GM12878 (cell line): ENCODE measurements around the gene NHSL1. TPM values are rescaled to one million over a fixed set of nuclear protein-coding genes. Genes with fewer than 3 reads are reported as not detected.

Experiments used
- ATAC-seq: fragments of 200-7000 bp; cut with Tn5 transposase; 3 replicates; pipeline ENCODE4 v1.9.1; 2020; ENCODE audit warnings: mild to moderate bottlenecking, moderate library complexity
- BruUV-seq: library from RNA; stranded (reverse); fragments of 400-500 nt; replicated peaks from 2 replicates; lab custom pipeline; 2021; lab: Mats Ljungman, UMichigan
- CTCF ChIA-PET: fragments of 300-600 bp; sonication (Branson Sonifier 250); formaldehyde crosslinking; extraction: SDS; loops from one replicate; lab custom pipeline; 2021; ENCODE audit warnings: inconsistent platforms; lab: Yijun Ruan, JAX
- POLR2A ChIA-PET: fragments of 350-600 bp; formaldehyde crosslinking; extraction: SDS; loops from one replicate; lab custom pipeline; 2021; ENCODE audit warnings: inconsistent platforms; lab: Charles Lee
- RAD21 ChIA-PET: fragments of 300-600 bp; sonication (Branson Sonifier 250); formaldehyde crosslinking; loops from one replicate; lab custom pipeline; 2023; ENCODE audit warnings: antibody characterized with exemption; ENCODE audit not compliant: unreplicated experiment; lab: Charles Lee
- SMC1A ChIA-PET: fragments of 300-600 bp; sonication (Branson Sonifier 250); formaldehyde crosslinking; loops from one replicate; lab custom pipeline; 2023; ENCODE audit not compliant: unreplicated experiment, uncharacterized antibody; lab: Charles Lee
- DNase-seq: peaks from one replicate; pipeline ENCODE4 v3.0.0-alpha.2; 2011; ENCODE audit warnings: low read depth, low spot score
- FAIRE-seq: peaks from 3 replicates; lab custom pipeline; 2011; peaks lifted over from hg19 to GRCh38; lab: Jason Lieb, UNC
- H2AFZ ChIP-seq: 2 replicates; pipeline ENCODE4 v1.6.0; 2011; ENCODE audit warnings: low read depth, low read length, control low read depth; ENCODE audit not compliant: control insufficient read depth
- H3K27ac ChIP-seq: 2 replicates; pipeline ENCODE4 v1.5.1; 2011; ENCODE audit warnings: control low read depth; ENCODE audit not compliant: control insufficient read depth, insufficient read depth
- H3K27me3 ChIP-seq, 2 experiments: replicated peaks in 1 of 2; 2 replicates each; pipeline versions ENCODE4 v1.6.0 to v1.6.1; 2011; ENCODE audit warnings: low read length in 1 of 2; ENCODE audit not compliant: control insufficient read depth in 2 of 2, insufficient read depth in 2 of 2
- H3K36me3 ChIP-seq, 2 experiments: 2 replicates each; pipeline ENCODE4 v1.5.1; 2011; ENCODE audit warnings: low read length in 1 of 2; ENCODE audit not compliant: control insufficient read depth in 2 of 2, insufficient read depth in 2 of 2
- H3K4me1 ChIP-seq: 2 replicates; pipeline ENCODE4 v1.6.1; 2011; ENCODE audit warnings: mild to moderate bottlenecking, low read length, moderate library complexity, mixed read lengths; ENCODE audit not compliant: control insufficient read depth, insufficient read depth
- H3K4me2 ChIP-seq: 2 replicates; pipeline ENCODE4 v1.6.0; 2011; ENCODE audit warnings: control low read depth; ENCODE audit not compliant: control insufficient read depth, insufficient read depth
- H3K4me3 ChIP-seq: fragments of 200-600 bp; sonication (generic); 2 replicates; pipeline ENCODE4 v1.5.1; 2016
- H3K79me2 ChIP-seq: 2 replicates; pipeline ENCODE4 v1.6.0; 2011; ENCODE audit warnings: low read length; ENCODE audit not compliant: control insufficient read depth, insufficient read depth
- H3K9ac ChIP-seq: 2 replicates; pipeline ENCODE4 v1.8.0; 2011; ENCODE audit warnings: low read length, control low read depth, mixed read lengths; ENCODE audit not compliant: control insufficient read depth, insufficient read depth
- H3K9me3 ChIP-seq: replicated peaks from 3 replicates; pipeline ENCODE4 v1.5.1; 2011; ENCODE audit warnings: mild to moderate bottlenecking, low read length; ENCODE audit not compliant: control insufficient read depth, insufficient read depth
- H4K20me1 ChIP-seq: 2 replicates; pipeline ENCODE4 v1.6.0; 2011; ENCODE audit not compliant: control insufficient read depth, insufficient read depth
- CEBPB ChIP-seq, 2 experiments: fragments of 150-350 bp in 1 of 2; IDR thresholded peaks; 2 replicates each; pipeline ENCODE4 v1.6.1; 2012 to 2014; ENCODE audit warnings: low read depth in 2 of 2, low read length in 2 of 2, borderline replicate concordance in 1 of 2, inconsistent platforms in 1 of 2
- E2F4 ChIP-seq: IDR thresholded peaks from 2 replicates; pipeline ENCODE4 v1.6.1; 2012; ENCODE audit warnings: low read depth, low read length, improper control_type of control experiment
- IKZF1 ChIP-seq: fragments of 450-650 bp; conservative IDR thresholded peaks from 2 replicates; pipeline ENCODE4 v1.6.1; 2017; ENCODE audit warnings: antibody characterized with exemption, mild to moderate bottlenecking
- NR2C1 ChIP-seq: fragments of 450-650 bp; IDR thresholded peaks from 2 replicates; pipeline ENCODE4 v1.6.1; 2017; ENCODE audit warnings: antibody characterized with exemption, mild to moderate bottlenecking, moderate library complexity
- RAD21 ChIP-seq: IDR thresholded peaks from 2 replicates; pipeline ENCODE4 v1.6.1; 2011; ENCODE audit warnings: mild to moderate bottlenecking, low read depth, low read length, moderate library complexity; ENCODE audit not compliant: insufficient read depth
- RB1 ChIP-seq: fragments of 450-650 bp; formaldehyde crosslinking; IDR thresholded peaks from 2 replicates; pipeline ENCODE4 v1.6.1; 2017; ENCODE audit warnings: mild to moderate bottlenecking, borderline replicate concordance
- SPI1 ChIP-seq: IDR thresholded peaks from 2 replicates; pipeline ENCODE4 v1.6.1; 2011; ENCODE audit warnings: low read depth, mild to moderate bottlenecking, low read length, moderate library complexity, borderline replicate concordance; ENCODE audit not compliant: insufficient read depth
- ZNF592 ChIP-seq: fragments of 450-650 bp; IDR thresholded peaks from 2 replicates; pipeline ENCODE4 v1.6.1; 2017; ENCODE audit warnings: mild to moderate bottlenecking, moderate library complexity
- WGBS: methylation state at CpG from one replicate; pipeline ENCODE4 v1.1.6; 2016; ENCODE audit warnings: low lambda C conversion rate; ENCODE audit not compliant: insufficient replicate concordance, insufficient coverage; ENCODE audit errors: missing lambda C conversion rate; 5-methylcytosine and 5-hydroxymethylcytosine counted together
- in situ Hi-C: fragments of 300-500 bp; cut with MboI; formaldehyde crosslinking; loops from 9 replicates; pipeline ENCODE4 v1.14.3; 2018; ENCODE audit warnings: mixed read lengths
- intact Hi-C: fragments of 100-400 bp; cut with micrococcal nuclease; formaldehyde crosslinking; loops from one replicate; pipeline ENCODE4 v1.14.2; 2022; ENCODE audit not compliant: unreplicated experiment
- polyA plus RNA-seq, 11 experiments: library from polyadenylated mRNA; depleted of rRNA in 4 of 11; unstranded in 6 of 11; stranded (reverse) in 5 of 11; fragments of >200 nt; fragmentation: Nextera tagmentation in 4 of 11; fragmentation: Illumina TruSeq in 1 of 11; extraction: Ambion mirVana in 4 of 11; extraction: Trizol in 1 of 11; gene quantifications; 1 replicate in 1 of 11; 2 replicates in 10 of 11; pipeline versions ENCODE4 v1.2.1 to v1.2.3, GENCODE V29; 2011 to 2016; ENCODE audit warnings: inconsistent platforms in 2 of 11, missing spikeins in 2 of 11, low read depth in 1 of 11
- total RNA-seq, 4 experiments: library from RNA; depleted of rRNA in 3 of 4; stranded (reverse); fragments of >200 nt in 3 of 4; fragmentation: Illumina TruSeq in 1 of 4; extraction: Trizol in 1 of 4; gene quantifications; 2 replicates each; pipeline versions ENCODE4 v1.2.1 to v1.2.3, GENCODE V29; 2013 to 2021

The NHSL1 gene
- total and polyA plus RNA-seq, 10 of the 15 experiments (the other 5 are each of a cell fraction or from before 2014, with no cell fraction given): 0.26 to 14.1 (median 0.90) TPM

- POLR2A ChIA-PET: interaction anchor here (1.1 to 1.3 kb wide), 2 partner anchors 26 to 80 kb away, joined by 3 to 6 read pairs; no protein-coding TSS in a partner anchor
- no peak for FAIRE-seq
Measured at GRCh38 chr6:138429761-138430160, 69.5 kb downstream of the NHSL1 start.

GRCh38 chr6:138428944-138429598, 70.2 kb downstream of the NHSL1 start:
- RAD21 ChIA-PET: interaction anchor here (0.7 to 9.4 kb wide), 12 partner anchors 26 to 1602 kb away, joined by 3 to 202 read pairs (median 3); partner anchors contain the start of gene NHSL1
- in situ Hi-C loops (no loop called here), intact Hi-C loops (loop anchor here (1.0 to 5.0 kb wide), 4 partner anchors 80 to 338 kb away; no protein-coding TSS in a partner anchor)
- CTCF ChIA-PET: interaction anchor here (0.8 to 17.0 kb wide), 37 partner anchors 11 to 424 kb away, joined by 3 to 387 read pairs (median 4); partner anchors contain the start of genes HEBP2 and NHSL1
- no peaks in the 10 kb centered on the region for H3K9me3 ChIP-seq
- H3K4me2 ChIP-seq: no peak overlapping the region
- no peaks in the 10 kb centered on the region for H3K4me1 ChIP-seq
- ATAC-seq (peak; percentile 80), FAIRE-seq (peak; percentile 81), DNase-seq (no peak)
- POLR2A ChIA-PET: interaction anchor here (1.1 kb wide), 1 partner anchor 80 kb away, joined by 6 read pairs; no protein-coding TSS in a partner anchor
- H2AFZ ChIP-seq: no peak overlapping the region
- H3K27ac ChIP-seq: no peak overlapping the region
- H3K4me3 ChIP-seq: no peak overlapping the region
- 29% methylated on average over 8 of the region's 8 CpGs for WGBS
- no peaks in the 10 kb centered on the region for H3K27me3 ChIP-seq
- H3K79me2 ChIP-seq: no peaks in the 10 kb centered on the region
- SMC1A ChIA-PET: interaction anchor here (0.6 to 10.0 kb wide), 18 partner anchors 11 to 337 kb away, joined by 3 to 234 read pairs (median 5); partner anchors contain the start of gene NHSL1
- no peaks in the 10 kb centered on the region for H4K20me1 ChIP-seq
- H3K36me3 ChIP-seq: peaks cover 0 to 11% of the 10 kb centered on the region in 2 experiments; a peak in 2 of 4 replicates
- BruUV-seq: no TSS peak
- no peak overlapping the region for H3K9ac ChIP-seq
- peak; percentile 81 for TF ChIP-seq RAD21
- TF ChIP-seq NR2C1: no peak
- peak; percentile 39; the same call in 1 of the 2 replicates for TF ChIP-seq ZNF592
- peak; percentile 52; the same call in 1 of the 2 replicates for TF ChIP-seq RB1
- no peak for TF ChIP-seq IKZF1
- no peak for TF ChIP-seq E2F4
- no peak for TF ChIP-seq SPI1

More at GRCh38 chr6:138429761-138430160, 69.5 kb downstream of the NHSL1 start:
- Histone ChIP-seq H3K79me2 (no peaks in the 10 kb centered on the region), H3K4me3 (no peak overlapping the region), H3K27ac (no peak overlapping the region), H4K20me1 (no peaks in the 10 kb centered on the region), H3K9ac (no peak overlapping the region), H3K9me3 (no peaks in the 10 kb centered on the region), H3K4me1 (no peaks in the 10 kb centered on the region), H3K36me3 (peaks cover 0 to 9% of the 10 kb centered on the region in 2 experiments; a peak in 2 of 4 replicates), H3K27me3 (no peaks in the 10 kb centered on the region), H3K4me2 (no peak overlapping the region), H2AFZ (no peak overlapping the region)
- in situ Hi-C loops (loop anchor here (5.0 kb wide), 2 partner anchors 83 to 333 kb away; no protein-coding TSS in a partner anchor), intact Hi-C loops (loop anchor here (1.0 to 5.0 kb wide), 4 partner anchors 80 to 338 kb away; no protein-coding TSS in a partner anchor)
- ATAC-seq (no peak), DNase-seq (no peak)
- TF ChIP-seq CEBPB (IDR thresholded peaks at IDR 0.05; ENCODE audit: borderline replicate concordance in 1 of 2, low read depth in 2 of 2, low read length in 2 of 2): no peak
- ChIA-PET RAD21 (interaction anchor here (0.7 to 9.4 kb wide), 13 partner anchors 25 to 1601 kb away, joined by 3 to 202 read pairs (median 3); partner anchors contain the start of gene NHSL1), SMC1A (interaction anchor here (0.7 to 10.0 kb wide), 18 partner anchors 10 to 336 kb away, joined by 3 to 234 read pairs (median 5); partner anchors contain the start of gene NHSL1), CTCF (interaction anchor here (0.8 to 17.0 kb wide), 33 partner anchors 11 to 424 kb away, joined by 3 to 387 read pairs (median 4); partner anchors contain the start of gene NHSL1)
- 58% methylated on average over 12 of the region's 12 CpGs for WGBS
- BruUV-seq: no TSS peak
